Gastrocnemius medialis (tissue), 4 donors: ENCODE results near the gene MAD2L1BP.

ENCODE experiments used
- POLR2A ChIP-seq, 2 donors: fragments of 450-650 bp; IDR thresholded peaks; one replicate each; pipeline ENCODE4 v1.6.1; 2017; ENCODE audit warnings: antibody characterized with exemption in 2 of 2, mild to moderate bottlenecking in 2 of 2, moderate library complexity in 2 of 2
- TF ChIP-seq, protein P1 (sequence below), 5 experiments: fragments of 450-650 bp in 3 of 5; fragments of 200-600 bp in 2 of 5; sonication (generic) in 2 of 5; IDR thresholded peaks in 4 of 5; conservative IDR thresholded peaks in 1 of 5; 1 replicate in 4 of 5; 2 replicates in 1 of 5; pipeline ENCODE4 v1.5.1; 2016 to 2019; ENCODE audit warnings: antibody characterized with exemption in 5 of 5, mild to moderate bottlenecking in 3 of 5, moderate library complexity in 3 of 5

DNA sequence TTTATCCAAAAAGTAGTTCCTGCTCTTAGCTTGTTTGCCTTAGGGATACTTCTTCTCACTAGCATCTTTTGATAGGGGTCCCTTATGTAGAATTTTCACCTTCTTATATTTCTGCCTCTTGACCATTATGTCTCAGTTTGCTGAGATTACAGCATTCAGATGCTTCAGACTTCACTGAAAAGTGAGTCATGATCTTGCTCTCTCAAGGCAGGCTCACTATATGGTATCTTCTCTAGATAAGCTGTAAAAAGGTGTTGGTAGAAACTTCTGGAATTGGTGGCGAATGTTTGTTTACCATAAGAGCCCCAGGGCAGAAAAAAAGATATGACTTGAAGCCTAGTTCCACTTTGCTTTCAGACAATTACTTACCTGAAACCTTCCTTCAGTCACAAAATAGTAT is 26.2 kb upstream of the MAD2L1BP start:
- TF ChIP-seq, protein P1, sequence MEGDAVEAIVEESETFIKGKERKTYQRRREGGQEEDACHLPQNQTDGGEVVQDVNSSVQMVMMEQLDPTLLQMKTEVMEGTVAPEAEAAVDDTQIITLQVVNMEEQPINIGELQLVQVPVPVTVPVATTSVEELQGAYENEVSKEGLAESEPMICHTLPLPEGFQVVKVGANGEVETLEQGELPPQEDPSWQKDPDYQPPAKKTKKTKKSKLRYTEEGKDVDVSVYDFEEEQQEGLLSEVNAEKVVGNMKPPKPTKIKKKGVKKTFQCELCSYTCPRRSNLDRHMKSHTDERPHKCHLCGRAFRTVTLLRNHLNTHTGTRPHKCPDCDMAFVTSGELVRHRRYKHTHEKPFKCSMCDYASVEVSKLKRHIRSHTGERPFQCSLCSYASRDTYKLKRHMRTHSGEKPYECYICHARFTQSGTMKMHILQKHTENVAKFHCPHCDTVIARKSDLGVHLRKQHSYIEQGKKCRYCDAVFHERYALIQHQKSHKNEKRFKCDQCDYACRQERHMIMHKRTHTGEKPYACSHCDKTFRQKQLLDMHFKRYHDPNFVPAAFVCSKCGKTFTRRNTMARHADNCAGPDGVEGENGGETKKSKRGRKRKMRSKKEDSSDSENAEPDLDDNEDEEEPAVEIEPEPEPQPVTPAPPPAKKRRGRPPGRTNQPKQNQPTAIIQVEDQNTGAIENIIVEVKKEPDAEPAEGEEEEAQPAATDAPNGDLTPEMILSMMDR (IDR thresholded peaks at IDR 0.05 in 4 of 5, conservative IDR thresholded peaks at IDR 0.05 in 1 of 5): no peak
- TF ChIP-seq POLR2A (IDR thresholded peaks at IDR 0.05): no peak
